ENCODE data around the gene PTPRM. TPM values are rescaled to one million over a fixed set of nuclear protein-coding genes. Genes with fewer than 3 reads are reported as not detected.

The PTPRM gene
- total RNA-seq, 2 experiments from 2014 or later = 2.1 to 3.0 TPM

DNA sequence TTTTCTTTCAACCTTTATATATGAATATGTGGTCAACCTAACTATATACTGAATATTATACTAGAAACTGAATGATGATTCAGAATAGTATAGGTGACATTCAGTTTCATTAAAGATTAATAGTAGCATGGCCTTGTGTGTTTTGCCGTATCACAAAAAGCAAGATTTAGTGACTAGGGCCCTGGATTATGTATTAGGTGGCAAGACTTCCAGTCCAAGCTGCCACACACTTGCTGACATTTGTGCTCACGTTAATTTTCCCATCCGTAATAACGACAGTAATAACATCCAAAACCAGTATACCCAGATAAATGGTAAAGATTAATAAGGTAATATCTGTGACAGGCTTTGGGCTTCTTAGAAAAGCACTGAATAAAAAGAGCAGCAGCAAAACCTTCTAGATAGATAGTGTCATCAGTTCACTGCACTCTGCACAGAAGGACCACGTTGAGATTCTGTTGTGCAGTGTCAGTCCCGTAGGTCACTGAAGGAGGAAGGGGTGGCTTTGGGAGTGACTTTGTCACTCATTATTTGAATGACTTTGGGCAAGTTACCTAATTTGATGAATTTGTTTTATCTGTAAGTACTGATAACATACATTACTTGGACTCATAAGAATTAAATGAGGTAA lies 451.7 kb downstream of the PTPRM start:
- DNase-seq (no peak), ATAC-seq (no peak)
- no peak overlapping the region for H3K27ac Mint-ChIP-seq
- H3K4me1 Mint-ChIP-seq (ENCODE audit: low read depth) = no peaks in the 10 kb centered on the region
- H3K36me3 Mint-ChIP-seq (ENCODE audit: low read depth) = no peaks in the 10 kb centered on the region
- ChIA-PET CTCF (no interaction called here), POLR2A (no interaction called here)
- no peaks in the 10 kb centered on the region for H3K9me3 Mint-ChIP-seq
- intact Hi-C loops (cut with micrococcal nuclease) = no loop called here
- TF ChIP-seq, protein P1, sequence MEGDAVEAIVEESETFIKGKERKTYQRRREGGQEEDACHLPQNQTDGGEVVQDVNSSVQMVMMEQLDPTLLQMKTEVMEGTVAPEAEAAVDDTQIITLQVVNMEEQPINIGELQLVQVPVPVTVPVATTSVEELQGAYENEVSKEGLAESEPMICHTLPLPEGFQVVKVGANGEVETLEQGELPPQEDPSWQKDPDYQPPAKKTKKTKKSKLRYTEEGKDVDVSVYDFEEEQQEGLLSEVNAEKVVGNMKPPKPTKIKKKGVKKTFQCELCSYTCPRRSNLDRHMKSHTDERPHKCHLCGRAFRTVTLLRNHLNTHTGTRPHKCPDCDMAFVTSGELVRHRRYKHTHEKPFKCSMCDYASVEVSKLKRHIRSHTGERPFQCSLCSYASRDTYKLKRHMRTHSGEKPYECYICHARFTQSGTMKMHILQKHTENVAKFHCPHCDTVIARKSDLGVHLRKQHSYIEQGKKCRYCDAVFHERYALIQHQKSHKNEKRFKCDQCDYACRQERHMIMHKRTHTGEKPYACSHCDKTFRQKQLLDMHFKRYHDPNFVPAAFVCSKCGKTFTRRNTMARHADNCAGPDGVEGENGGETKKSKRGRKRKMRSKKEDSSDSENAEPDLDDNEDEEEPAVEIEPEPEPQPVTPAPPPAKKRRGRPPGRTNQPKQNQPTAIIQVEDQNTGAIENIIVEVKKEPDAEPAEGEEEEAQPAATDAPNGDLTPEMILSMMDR (IDR thresholded peaks at IDR 0.05) = no peak
- H3K27me3 Mint-ChIP-seq = no peaks in the 10 kb centered on the region
- no peak overlapping the region for H3K4me3 Mint-ChIP-seq

- no peak for DNase-seq
- Mint-ChIP-seq H3K4me3 (no peak overlapping the region), H3K36me3 (ENCODE audit: low read depth) (no peaks in the 10 kb centered on the region), H3K4me1 (ENCODE audit: low read depth) (no peaks in the 10 kb centered on the region), H3K27ac (no peak overlapping the region), H3K27me3 (no peaks in the 10 kb centered on the region), H3K9me3 (no peaks in the 10 kb centered on the region)
- TF ChIP-seq, protein P1 (IDR thresholded peaks at IDR 0.05) = no peak
- no peak for ATAC-seq
- CTCF ChIA-PET = no interaction called here
- intact Hi-C loops (cut with micrococcal nuclease) = no loop called here
- POLR2A ChIA-PET = no interaction called here
Measured at GRCh38 chr18:8019600-8019999, 452.5 kb downstream of the PTPRM start.

DNA sequence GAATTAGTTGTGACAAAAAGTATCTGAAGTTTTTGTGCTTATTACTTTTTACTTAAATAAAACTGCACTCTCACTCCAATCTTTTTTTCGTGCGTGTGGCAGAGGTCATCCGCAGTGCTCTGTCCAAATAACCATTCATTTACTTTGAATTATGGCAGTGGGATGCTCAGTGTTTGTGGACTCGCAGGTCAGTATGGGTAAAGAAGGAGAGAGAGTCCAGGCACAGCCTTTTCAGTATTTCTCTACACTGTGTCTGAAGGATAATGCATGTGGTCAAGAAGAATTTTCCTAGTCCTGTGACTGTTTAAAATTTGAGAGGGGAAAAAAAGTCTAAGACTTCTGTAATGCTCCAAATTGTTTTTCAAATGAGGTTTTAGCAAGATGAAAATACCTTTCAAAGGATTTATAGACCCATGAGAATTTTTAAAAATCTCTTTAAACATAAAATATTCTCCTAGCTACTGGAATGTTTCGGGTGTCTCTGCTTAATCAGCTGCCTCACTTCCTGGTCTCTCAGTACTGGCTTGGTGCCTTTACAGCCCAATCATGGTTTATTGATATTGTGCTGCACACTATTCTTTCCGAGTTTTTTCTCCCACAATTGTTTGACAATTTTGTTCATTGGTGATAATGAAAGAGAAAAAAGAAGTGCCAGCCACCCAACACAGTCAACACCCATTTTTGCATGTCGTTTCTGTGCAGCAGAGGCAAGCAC lies 453.2 kb downstream of the PTPRM start:
- Mint-ChIP-seq H3K9me3 (no peaks in the 10 kb centered on the region), H3K27ac (no peak overlapping the region), H3K4me3 (no peak overlapping the region), H3K36me3 (ENCODE audit: low read depth) (no peaks in the 10 kb centered on the region), H3K27me3 (no peaks in the 10 kb centered on the region), H3K4me1 (ENCODE audit: low read depth) (no peaks in the 10 kb centered on the region)
- POLR2A ChIA-PET = no interaction called here
- TF ChIP-seq, protein P1 (IDR thresholded peaks at IDR 0.05) = no peak
- CTCF ChIA-PET = no interaction called here
- DNase-seq (no peak), ATAC-seq (no peak)
- intact Hi-C loops (cut with micrococcal nuclease) = no loop called here

GRCh38 chr18:8029061-8029460 lies 461.9 kb downstream of the PTPRM start:
- TF ChIP-seq, protein P1 (IDR thresholded peaks at IDR 0.05) = no peak
- Mint-ChIP-seq H3K4me1 (ENCODE audit: low read depth) (no peaks in the 10 kb centered on the region), H3K9me3 (no peaks in the 10 kb centered on the region), H3K27me3 (no peaks in the 10 kb centered on the region), H3K36me3 (ENCODE audit: low read depth) (no peaks in the 10 kb centered on the region), H3K4me3 (no peak overlapping the region), H3K27ac (no peak overlapping the region)
- DNase-seq (no peak), ATAC-seq (no peak)
- intact Hi-C loops (cut with micrococcal nuclease) = no loop called here
- ChIA-PET CTCF (interaction anchor here (0.6 kb wide), 1 partner anchor 255 kb away, joined by 3 read pairs; no protein-coding TSS in a partner anchor), POLR2A (no interaction called here)

GRCh38 chr18:8029731-8030130 lies 462.6 kb downstream of the PTPRM start:
- Mint-ChIP-seq H3K27me3 (no peaks in the 10 kb centered on the region), H3K4me3 (no peak overlapping the region), H3K36me3 (ENCODE audit: low read depth) (no peaks in the 10 kb centered on the region), H3K4me1 (ENCODE audit: low read depth) (no peaks in the 10 kb centered on the region), H3K27ac (no peak overlapping the region), H3K9me3 (no peaks in the 10 kb centered on the region)
- ATAC-seq (no peak), DNase-seq (no peak)
- CTCF ChIA-PET = interaction anchor here (0.6 kb wide), 1 partner anchor 254 kb away, joined by 3 read pairs; no protein-coding TSS in a partner anchor
- TF ChIP-seq, protein P1 (IDR thresholded peaks at IDR 0.05) = no peak
- POLR2A ChIA-PET = no interaction called here
- intact Hi-C loops (cut with micrococcal nuclease) = no loop called here

Data from activated CD8-positive, alpha-beta T cell treated with anti-CD3 and anti-CD28 coated beads for 36 hours (primary cell).